Liver (tissue), 3 donors: ENCODE data around the gene CCR9.

ENCODE experiments used
- GABPA ChIP-seq, 2 donors: IDR thresholded peaks in 1 of 2; conservative IDR thresholded peaks in 1 of 2; 2 replicates each; pipeline ENCODE4 v1.6.1; 2016; ENCODE audit warnings: antibody characterized with exemption in 2 of 2, mild to moderate bottlenecking in 1 of 2, moderate library complexity in 1 of 2
- RAD21 ChIP-seq, 2 donors: IDR thresholded peaks; 2 replicates each; pipeline ENCODE4 v1.6.1; 2016; ENCODE audit warnings: antibody characterized with exemption in 2 of 2, mild to moderate bottlenecking in 2 of 2
- YY1 ChIP-seq: IDR thresholded peaks from 2 replicates; pipeline ENCODE4 v1.6.1; 2016; ENCODE audit warnings: antibody characterized with exemption, mild to moderate bottlenecking
- TF ChIP-seq, protein P1 (sequence below): fragments of 150-350 bp; IDR thresholded peaks from 2 replicates; pipeline ENCODE4 v1.5.1; 2017; ENCODE audit warnings: improper control_type of control experiment, low read depth, low read length; ENCODE audit not compliant: missing input control
- TF ChIP-seq, protein P2 (sequence below): IDR thresholded peaks from 2 replicates; pipeline ENCODE4 v1.6.1; 2016; ENCODE audit warnings: antibody characterized with exemption
- TF ChIP-seq, protein P3 (sequence below): IDR thresholded peaks from 2 replicates; pipeline ENCODE4 v1.6.1; 2016; ENCODE audit warnings: antibody characterized with exemption
- donor health status: healthy.
- donor health status: healthy.

DNA sequence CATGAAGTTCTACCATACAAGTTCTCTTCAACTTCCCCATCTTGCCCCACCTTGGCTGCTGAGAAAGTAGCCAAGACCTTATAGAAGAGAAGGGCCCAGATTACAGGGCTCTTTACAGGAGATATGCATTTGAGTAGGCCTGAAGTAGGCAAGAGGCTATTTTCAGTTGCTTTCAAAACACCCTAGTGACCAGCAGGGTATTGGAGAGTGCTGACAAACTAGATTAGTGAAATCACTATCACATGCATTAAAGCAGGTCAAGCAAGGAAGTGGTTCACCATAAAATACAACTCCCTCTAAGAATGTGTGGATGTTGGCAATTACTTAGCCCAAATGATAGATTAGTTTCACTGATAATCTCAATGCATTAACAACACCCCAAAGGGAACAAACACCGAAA lies 41.7 kb upstream of the CCR9 start:
- TF ChIP-seq, protein P1, sequence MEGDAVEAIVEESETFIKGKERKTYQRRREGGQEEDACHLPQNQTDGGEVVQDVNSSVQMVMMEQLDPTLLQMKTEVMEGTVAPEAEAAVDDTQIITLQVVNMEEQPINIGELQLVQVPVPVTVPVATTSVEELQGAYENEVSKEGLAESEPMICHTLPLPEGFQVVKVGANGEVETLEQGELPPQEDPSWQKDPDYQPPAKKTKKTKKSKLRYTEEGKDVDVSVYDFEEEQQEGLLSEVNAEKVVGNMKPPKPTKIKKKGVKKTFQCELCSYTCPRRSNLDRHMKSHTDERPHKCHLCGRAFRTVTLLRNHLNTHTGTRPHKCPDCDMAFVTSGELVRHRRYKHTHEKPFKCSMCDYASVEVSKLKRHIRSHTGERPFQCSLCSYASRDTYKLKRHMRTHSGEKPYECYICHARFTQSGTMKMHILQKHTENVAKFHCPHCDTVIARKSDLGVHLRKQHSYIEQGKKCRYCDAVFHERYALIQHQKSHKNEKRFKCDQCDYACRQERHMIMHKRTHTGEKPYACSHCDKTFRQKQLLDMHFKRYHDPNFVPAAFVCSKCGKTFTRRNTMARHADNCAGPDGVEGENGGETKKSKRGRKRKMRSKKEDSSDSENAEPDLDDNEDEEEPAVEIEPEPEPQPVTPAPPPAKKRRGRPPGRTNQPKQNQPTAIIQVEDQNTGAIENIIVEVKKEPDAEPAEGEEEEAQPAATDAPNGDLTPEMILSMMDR = no peak
- no peak for TF ChIP-seq GABPA (IDR thresholded peaks at IDR 0.05 in 1 of 2, conservative IDR thresholded peaks at IDR 0.05 in 1 of 2)
- TF ChIP-seq, protein P2, sequence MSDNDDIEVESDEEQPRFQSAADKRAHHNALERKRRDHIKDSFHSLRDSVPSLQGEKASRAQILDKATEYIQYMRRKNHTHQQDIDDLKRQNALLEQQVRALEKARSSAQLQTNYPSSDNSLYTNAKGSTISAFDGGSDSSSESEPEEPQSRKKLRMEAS = no peak
- TF ChIP-seq RAD21 (IDR thresholded peaks at IDR 0.05) = no peak
- TF ChIP-seq YY1 = no peak
- TF ChIP-seq, protein P3, sequence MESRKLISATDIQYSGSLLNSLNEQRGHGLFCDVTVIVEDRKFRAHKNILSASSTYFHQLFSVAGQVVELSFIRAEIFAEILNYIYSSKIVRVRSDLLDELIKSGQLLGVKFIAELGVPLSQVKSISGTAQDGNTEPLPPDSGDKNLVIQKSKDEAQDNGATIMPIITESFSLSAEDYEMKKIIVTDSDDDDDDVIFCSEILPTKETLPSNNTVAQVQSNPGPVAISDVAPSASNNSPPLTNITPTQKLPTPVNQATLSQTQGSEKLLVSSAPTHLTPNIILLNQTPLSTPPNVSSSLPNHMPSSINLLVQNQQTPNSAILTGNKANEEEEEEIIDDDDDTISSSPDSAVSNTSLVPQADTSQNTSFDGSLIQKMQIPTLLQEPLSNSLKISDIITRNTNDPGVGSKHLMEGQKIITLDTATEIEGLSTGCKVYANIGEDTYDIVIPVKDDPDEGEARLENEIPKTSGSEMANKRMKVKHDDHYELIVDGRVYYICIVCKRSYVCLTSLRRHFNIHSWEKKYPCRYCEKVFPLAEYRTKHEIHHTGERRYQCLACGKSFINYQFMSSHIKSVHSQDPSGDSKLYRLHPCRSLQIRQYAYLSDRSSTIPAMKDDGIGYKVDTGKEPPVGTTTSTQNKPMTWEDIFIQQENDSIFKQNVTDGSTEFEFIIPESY = no peak
